GM12891 (cell line): ENCODE measurements around the gene THTPA.

Experiments
- PAX5 ChIP-seq: IDR thresholded peaks from 2 replicates; pipeline ENCODE4 v1.6.1; 2011; ENCODE audit warnings: low read length, moderate library complexity, mild to moderate bottlenecking; ENCODE audit not compliant: insufficient read depth, severe bottlenecking
- POLR2A ChIP-seq: IDR thresholded peaks from 2 replicates; pipeline ENCODE4 v1.6.1; 2011; ENCODE audit warnings: low read depth, low read length, control low read depth
- POLR2AphosphoS5 ChIP-seq: IDR thresholded peaks from 2 replicates; pipeline ENCODE4 v1.6.1; 2011; ENCODE audit warnings: low read depth, low read length, control low read depth
- POU2F2 ChIP-seq: IDR thresholded peaks from 2 replicates; pipeline ENCODE4 v1.6.1; 2011; ENCODE audit warnings: low read depth, mild to moderate bottlenecking, control low read depth, low read length, moderate library complexity
- SPI1 ChIP-seq: IDR thresholded peaks from 2 replicates; pipeline ENCODE4 v1.6.1; 2011; ENCODE audit warnings: low read depth, low read length, control low read depth
- TAF1 ChIP-seq: IDR thresholded peaks from 2 replicates; pipeline ENCODE4 v1.6.1; 2011; ENCODE audit warnings: low read depth, low read length, control low read depth

DNA sequence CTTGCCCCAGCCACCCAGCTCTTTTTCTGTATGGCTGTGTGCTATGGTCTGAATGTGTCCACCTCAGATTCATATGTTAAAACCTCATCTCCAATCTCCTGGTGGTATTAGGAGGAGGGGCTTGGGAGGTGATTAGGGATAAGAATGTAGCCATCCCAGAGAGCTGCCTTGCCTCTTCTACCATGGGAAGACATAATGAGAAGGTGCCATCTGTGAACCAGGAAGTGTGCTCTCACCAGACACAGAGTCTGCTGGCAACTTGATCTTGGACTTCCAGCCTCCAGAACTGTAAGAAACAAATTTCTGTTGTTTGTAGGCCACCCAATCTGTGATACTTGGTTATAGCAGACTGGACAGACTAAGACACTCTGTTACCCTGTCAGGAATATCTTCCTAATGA, 45.4 kb downstream of the THTPA start:
- TF ChIP-seq POLR2A: no peak
- no peak for TF ChIP-seq PAX5
- TF ChIP-seq TAF1: no peak
- no peak for TF ChIP-seq POLR2AphosphoS5
- no peak for TF ChIP-seq POU2F2
- TF ChIP-seq SPI1: no peak
